GM21717 (cell line): ENCODE data around the gene TMEM147.

Experiments used
- ATAC-seq: cut with Tn5 transposase; IDR thresholded peaks from one replicate; pipeline ENCODE4 v1.9.1; 2021; ENCODE audit warnings: mild to moderate bottlenecking, moderate library complexity; ENCODE audit not compliant: unreplicated experiment

TMEM147 gene

GRCh38 chr19:35545001-35545854 is at the start of gene TMEM147:
TMEM147 (plus strand) TSS chr19:35545626; CDS start chr19:35545740, 114 bp downstream.
- ATAC-seq, result peak; percentile 72

GRCh38 chr19:35497406-35497805 is 48.0 kb upstream of the TMEM147 start:
- ATAC-seq, result no peak

- ATAC-seq, result no peak
These were observed 47.2 kb upstream of the TMEM147 start for GRCh38 chr19:35498220-35498619.

- no peak for ATAC-seq
These were observed 46.4 kb upstream of the TMEM147 start for GRCh38 chr19:35498984-35499527.

GRCh38 chr19:35500611-35501010 is 44.8 kb upstream of the TMEM147 start:
- no peak for ATAC-seq

- no peak for ATAC-seq
These were observed 43.7 kb upstream of the TMEM147 start for GRCh38 chr19:35501684-35502083.

- no peak for ATAC-seq
These were observed 42.7 kb upstream of the TMEM147 start for GRCh38 chr19:35502751-35503150.

- ATAC-seq, result no peak
These were observed 39.4 kb upstream of the TMEM147 start for GRCh38 chr19:35506011-35506410.

- ATAC-seq, result no peak
These were observed 37.9 kb upstream of the TMEM147 start for GRCh38 chr19:35507561-35507960.

- no peak for ATAC-seq
These were observed 37.3 kb upstream of the TMEM147 start for GRCh38 chr19:35508129-35508528.

GRCh38 chr19:35509018-35509652 is 36.3 kb upstream of the TMEM147 start:
- ATAC-seq, result no peak

- ATAC-seq, result no peak
These were observed 35.4 kb upstream of the TMEM147 start for GRCh38 chr19:35509861-35510625.

- ATAC-seq, result no peak
These were observed 34.8 kb upstream of the TMEM147 start for GRCh38 chr19:35510626-35510964.

GRCh38 chr19:35511337-35511736 is 34.1 kb upstream of the TMEM147 start:
- ATAC-seq, result no peak

- ATAC-seq, result no peak
These were observed 32.4 kb upstream of the TMEM147 start for GRCh38 chr19:35512831-35513627.

- no peak for ATAC-seq
These were observed 31.7 kb upstream of the TMEM147 start, which contains the start of gene DMKN for GRCh38 chr19:35513628-35514281. DMKN (minus strand) TSS chr19:35513649; CDS start chr19:35513475, 174 bp downstream.

GRCh38 chr19:35514282-35514809 is 31.1 kb upstream of the TMEM147 start:
- ATAC-seq, result no peak

- ATAC-seq, result no peak
These were observed 29.1 kb upstream of the TMEM147 start for GRCh38 chr19:35516310-35516709.

- ATAC-seq, result no peak
These were observed 28.1 kb upstream of the TMEM147 start for GRCh38 chr19:35517342-35517741.

- ATAC-seq, result no peak
These were observed 27.1 kb upstream of the TMEM147 start for GRCh38 chr19:35518313-35518712.
